K562 (cell line): ENCODE results near the gene ZFP37. TPM values are rescaled to one million over a fixed set of nuclear protein-coding genes. Genes with fewer than 3 reads are reported as not detected.

Experiments used
- CHD7 ChIP-seq: fragments of 200-600 bp; sonication (generic); IDR thresholded peaks from one replicate; pipeline ENCODE4 v1.6.1; 2012; ENCODE audit warnings: mild to moderate bottlenecking, low read depth, low read length, inconsistent platforms
- CREB1 ChIP-seq, 2 experiments: sonication (generic) in 1 of 2; formaldehyde crosslinking in 1 of 2; IDR thresholded peaks; 2 replicates each; pipeline versions ENCODE4 v1.6.1 to v1.8.0; 2012 to 2022; ENCODE audit warnings: inconsistent platforms in 1 of 2, mild to moderate bottlenecking in 1 of 2, missing genetic modification reagents in 1 of 2, moderate library complexity in 1 of 2
- CREB3L1 ChIP-seq: fragments of 450-650 bp; IDR thresholded peaks from 2 replicates; pipeline ENCODE4 v1.6.1; 2014; ENCODE audit warnings: low read depth, mild to moderate bottlenecking, moderate library complexity, borderline replicate concordance
- ELF1 ChIP-seq: fragments of 200-800 bp; sonication (Bioruptor generic); IDR thresholded peaks from 2 replicates; pipeline ENCODE4 v1.6.1; 2016; ENCODE audit warnings: missing genetic modification characterization, missing compliant biosample characterization
- ETV1 ChIP-seq: fragments of 450-650 bp; conservative IDR thresholded peaks from 2 replicates; pipeline ENCODE4 v1.6.1; 2016; ENCODE audit warnings: missing genetic modification characterization, control low read depth, low read depth, missing compliant biosample characterization
- HDAC8 ChIP-seq: fragments of 450-650 bp; IDR thresholded peaks from 2 replicates; pipeline ENCODE4 v1.6.1; 2016; ENCODE audit warnings: mild to moderate bottlenecking, missing genetic modification characterization, moderate library complexity, missing compliant biosample characterization
- THRB ChIP-seq: fragments of 450-650 bp; formaldehyde crosslinking; conservative IDR thresholded peaks from 2 replicates; pipeline ENCODE4 v1.4.0; 2022; ENCODE audit warnings: mild to moderate bottlenecking, missing genetic modification characterization
- ZNF263 ChIP-seq: sonication (generic); formaldehyde crosslinking; IDR thresholded peaks from 2 replicates; pipeline ENCODE4 v1.8.0; 2022; ENCODE audit warnings: mild to moderate bottlenecking, missing genetic modification reagents, borderline replicate concordance
- polyA plus RNA-seq, 8 experiments: library from polyadenylated mRNA; depleted of rRNA in 4 of 8; stranded (reverse) in 5 of 8; unstranded in 3 of 8; fragments of >200 nt; fragmentation: Nextera tagmentation in 2 of 8; fragmentation: Illumina TruSeq in 1 of 8; extraction: Ambion mirVana in 2 of 8; extraction: Trizol in 1 of 8; gene quantifications; 2 replicates each; pipeline versions ENCODE4 v1.2.1 to v1.2.3, GENCODE V29; 2011 to 2014; ENCODE audit warnings: inconsistent platforms in 1 of 8, missing spikeins in 1 of 8
- total RNA-seq, 7 experiments: library from RNA; depleted of rRNA in 6 of 7; stranded (reverse); fragments of >200 nt in 6 of 7; fragmentation: Illumina TruSeq in 2 of 7; extraction: Trizol in 2 of 7; gene quantifications; 2 replicates each; pipeline versions ENCODE4 v1.2.1 to v1.2.3, GENCODE V29; 2011 to 2021; ENCODE audit warnings: low replicate concordance in 1 of 7
- TF ChIP-seq, protein P1 (sequence below), 2 experiments: fragments of 450-650 bp in 1 of 2; sonication (generic) in 1 of 2; formaldehyde crosslinking in 1 of 2; IDR thresholded peaks in 1 of 2; conservative IDR thresholded peaks in 1 of 2; 2 replicates each; pipeline versions ENCODE4 v1.6.1 to v1.8.1; 2016 to 2023; ENCODE audit warnings: mild to moderate bottlenecking in 2 of 2, moderate library complexity in 2 of 2, inconsistent platforms in 1 of 2, missing genetic modification reagents in 1 of 2

Gene ZFP37
- total and polyA plus RNA-seq, 9 of the 15 experiments (the other 6 are each of a cell fraction or from before 2014, with no cell fraction given): 0.03 to 0.33 (median 0.14) TPM; not detected in 1

GRCh38 chr9:113056191-113057106, at the start of gene ZFP37 (continued):
- TF ChIP-seq CHD7 (no peak), CREB1 (IDR thresholded peaks at IDR 0.05) (0 out of 2 replicates have a peak, but pooled peaks have one; percentile 49), CREB1 (CRISPR knock-in tag; IDR thresholded peaks at IDR 0.05) (no peak), THRB (CRISPR knock-in tag) (no peak), HDAC8 (no peak), ETV1 (tag) (peak; percentile 74), CREB3L1 (no peak), ZNF263 (CRISPR knock-in tag) (no peak), ELF1 (tag) (peak; percentile 66; the same call in 1 of the 2 replicates)
- TF ChIP-seq, protein P1, sequence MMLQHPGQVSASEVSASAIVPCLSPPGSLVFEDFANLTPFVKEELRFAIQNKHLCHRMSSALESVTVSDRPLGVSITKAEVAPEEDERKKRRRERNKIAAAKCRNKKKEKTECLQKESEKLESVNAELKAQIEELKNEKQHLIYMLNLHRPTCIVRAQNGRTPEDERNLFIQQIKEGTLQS (IDR thresholded peaks at IDR 0.05): no peak
- TF ChIP-seq, protein P1 (CRISPR knock-in tag; conservative IDR thresholded peaks at IDR 0.05): no peak
